DMS79 treated with DMSO at 0.1 percent for 48 hours (cell line): ENCODE measurements around the gene RPL26.

Source experiments
- DNase-seq: peaks from one replicate; lab custom pipeline; 2025; lab: John Stamatoyannopoulos, UW

The RPL26 gene

DNA sequence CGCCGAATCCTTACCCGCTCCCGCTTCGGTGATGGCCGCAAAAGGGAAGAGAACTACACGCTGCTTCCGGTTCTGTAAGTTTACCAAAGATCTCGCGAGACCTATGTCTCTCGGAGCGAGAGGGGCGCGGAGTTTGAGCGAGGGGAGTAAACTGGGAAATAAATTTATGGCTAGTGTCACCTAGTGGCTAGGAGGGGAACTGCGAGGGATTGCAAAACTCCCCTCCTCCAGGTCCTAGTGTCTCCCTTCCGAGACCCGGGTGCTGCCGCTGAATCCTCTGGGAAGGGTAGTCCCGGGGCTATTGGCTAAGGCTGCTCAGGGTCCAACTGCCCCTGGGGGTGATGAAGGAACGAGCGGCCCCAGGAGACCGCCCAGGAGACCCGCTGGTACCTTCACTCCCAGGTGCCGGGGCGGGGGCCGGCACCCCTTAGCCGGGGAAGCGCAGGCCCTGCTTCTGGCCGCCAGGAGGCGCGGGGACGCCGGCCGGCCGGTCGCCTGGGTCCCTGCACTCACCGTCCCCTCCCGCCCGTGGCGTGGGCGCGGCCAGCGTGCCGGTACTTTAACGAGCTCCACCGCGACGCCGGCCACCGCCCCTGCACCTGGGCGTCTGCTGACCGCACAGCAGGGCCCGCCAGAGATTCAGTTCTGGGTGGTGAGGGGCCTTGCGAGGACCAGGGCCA, at the start of gene RPL26:
Gene RPL26 (minus strand): TSS at position 51 of the 680 bp plus-strand sequence. CDS start 883 bp downstream, outside the sequence.
- DNase-seq = peak; percentile 86

DNA sequence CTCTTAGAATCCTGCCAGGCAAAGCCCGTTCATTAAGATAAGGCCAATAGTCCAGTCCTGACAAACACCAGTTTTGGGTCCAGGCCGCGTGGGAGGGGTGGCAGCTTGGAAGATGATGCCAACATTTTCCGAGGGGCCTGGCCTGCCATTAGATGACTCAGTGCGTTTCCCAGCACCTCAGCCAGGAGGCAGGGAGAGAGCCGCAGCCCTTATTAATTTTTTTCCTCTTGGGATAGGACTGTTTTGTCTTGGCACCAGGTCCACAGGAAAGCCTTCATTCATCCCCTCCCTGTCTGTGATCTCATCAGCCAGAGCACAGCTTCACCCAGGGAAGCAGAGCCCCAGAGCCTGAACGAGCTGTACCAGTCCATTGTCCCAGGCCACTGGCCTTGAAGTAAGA, 48.0 kb upstream of the RPL26 start:
- no peak for DNase-seq

DNA sequence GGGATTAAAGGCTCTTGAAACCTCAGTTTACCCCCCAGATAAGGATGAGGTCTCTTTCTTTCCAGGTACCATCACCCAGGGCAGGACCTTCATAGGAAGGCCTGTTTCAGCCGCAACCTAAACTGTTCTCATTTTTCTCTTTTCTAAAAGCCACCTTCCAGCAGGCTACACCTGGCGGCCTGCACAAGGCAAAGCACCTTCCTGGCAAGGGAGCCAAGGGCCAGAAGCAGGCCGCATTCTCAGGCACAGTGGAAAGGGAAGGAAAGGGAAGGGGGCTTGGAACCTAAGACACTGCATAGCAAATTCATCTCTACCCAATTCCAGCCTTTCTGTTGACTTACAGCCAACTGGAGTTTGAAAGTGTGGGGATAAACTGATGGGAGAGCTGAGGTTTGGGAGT, 43.8 kb upstream of the RPL26 start:
- DNase-seq = no peak

DNA sequence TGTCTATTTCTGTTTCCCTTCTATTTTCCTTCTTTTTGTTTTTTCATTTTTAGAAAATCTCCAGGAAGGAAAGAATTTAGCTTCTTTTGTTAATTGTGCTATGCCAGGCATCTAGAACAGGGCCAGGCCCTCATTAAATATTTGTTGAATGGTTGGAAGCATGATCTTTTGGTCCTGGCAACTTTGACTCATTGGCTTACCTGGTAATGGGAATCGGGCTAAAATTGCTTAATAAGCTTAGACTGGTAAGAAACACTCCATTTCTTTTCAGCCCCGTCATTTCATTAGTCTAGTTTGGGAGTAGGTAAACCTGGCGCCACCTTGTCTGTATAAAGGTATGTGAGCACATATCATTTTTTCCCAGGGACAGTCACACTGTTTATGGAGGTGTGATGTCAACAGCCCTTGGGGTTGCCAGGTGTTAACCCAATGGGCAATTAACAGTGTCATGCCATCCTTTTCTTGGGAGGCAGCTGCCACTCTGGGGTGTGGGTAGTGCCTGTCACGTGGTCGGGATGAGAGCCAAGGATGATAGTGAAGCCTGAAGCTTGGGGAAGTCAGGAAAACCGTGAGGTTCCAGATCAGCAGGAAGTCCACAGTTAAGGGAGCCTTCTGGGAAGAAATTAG, 43.2 kb upstream of the RPL26 start:
- no peak for DNase-seq

DNA sequence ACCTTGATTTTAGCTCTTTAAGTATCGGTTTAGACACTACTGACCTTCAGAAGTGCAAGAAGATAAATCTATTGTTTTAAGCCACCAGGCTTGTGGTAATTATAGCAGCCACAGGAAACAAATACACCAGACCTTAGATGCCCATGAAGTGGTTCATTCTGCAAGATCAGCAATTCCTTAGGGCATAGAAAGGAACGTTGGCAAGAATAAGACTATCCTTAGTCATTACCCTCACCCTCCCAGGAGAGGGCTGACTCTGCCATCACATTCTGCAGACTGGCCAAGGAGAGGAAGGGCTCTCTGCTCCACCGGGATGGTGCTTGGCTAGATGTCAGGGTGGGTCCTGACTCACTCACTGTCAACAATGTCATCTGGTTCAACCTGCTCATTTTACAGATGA, 38.6 kb upstream of the RPL26 start:
- no peak for DNase-seq

DNA sequence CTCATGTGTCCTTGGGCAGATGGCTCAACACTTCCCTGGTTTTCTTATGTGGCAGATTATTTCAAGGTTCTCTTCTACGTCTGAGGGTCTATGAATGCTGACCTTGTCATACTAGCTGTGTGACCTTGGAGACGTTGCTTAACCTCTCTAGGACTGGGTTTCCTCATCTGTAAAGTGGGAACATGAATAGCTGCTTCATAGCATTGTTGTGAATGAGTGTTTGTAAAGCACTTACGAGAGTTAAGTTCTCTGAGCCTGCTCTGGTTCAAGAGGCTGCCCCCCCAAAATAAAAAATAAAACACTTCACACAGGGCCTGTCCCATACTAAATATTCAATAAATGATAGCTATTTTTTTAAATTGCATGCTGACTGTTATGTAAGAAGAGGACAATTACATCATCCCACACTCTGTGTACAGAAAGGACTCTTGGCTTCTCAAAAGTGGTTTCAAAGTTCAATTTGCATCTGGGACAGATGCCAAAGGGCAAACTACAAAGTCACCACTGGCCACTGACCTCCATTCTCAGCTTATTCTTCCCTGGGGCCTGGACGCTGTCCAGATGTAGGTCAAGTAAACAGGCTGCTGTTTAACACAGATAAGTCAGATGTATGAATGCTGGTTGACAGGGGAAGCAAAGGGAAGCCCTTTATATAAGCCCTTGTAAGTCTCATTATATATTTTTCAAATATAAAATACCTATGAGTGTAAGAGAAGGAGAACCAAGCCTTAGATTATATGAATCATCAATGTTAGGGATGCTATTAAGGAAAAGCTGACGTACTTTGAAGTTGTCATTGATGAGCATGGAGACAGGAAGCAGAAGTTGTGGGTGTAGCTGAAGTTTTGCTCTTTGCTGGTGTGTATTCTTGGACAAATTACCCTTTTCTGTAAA, 37.3 kb upstream of the RPL26 start:
- no peak for DNase-seq

DNA sequence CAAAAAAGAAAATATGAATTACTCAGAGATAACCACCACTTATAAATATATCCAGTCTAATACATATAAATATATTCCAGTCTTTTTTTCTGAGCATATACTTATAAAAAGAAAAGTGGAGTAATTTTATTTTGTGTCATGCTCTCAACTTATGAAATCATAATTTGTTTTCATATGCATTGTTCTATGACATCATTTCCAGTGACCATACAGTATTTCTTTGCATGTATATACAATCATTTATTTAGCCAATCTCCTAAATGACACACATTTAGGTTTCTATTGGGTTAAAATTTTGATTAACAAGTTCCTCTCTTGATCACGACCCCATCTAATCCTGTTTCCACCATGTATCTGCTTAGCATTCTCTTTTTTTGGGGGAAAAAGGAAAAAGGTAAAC, 36.3 kb upstream of the RPL26 start:
- no peak for DNase-seq

DNA sequence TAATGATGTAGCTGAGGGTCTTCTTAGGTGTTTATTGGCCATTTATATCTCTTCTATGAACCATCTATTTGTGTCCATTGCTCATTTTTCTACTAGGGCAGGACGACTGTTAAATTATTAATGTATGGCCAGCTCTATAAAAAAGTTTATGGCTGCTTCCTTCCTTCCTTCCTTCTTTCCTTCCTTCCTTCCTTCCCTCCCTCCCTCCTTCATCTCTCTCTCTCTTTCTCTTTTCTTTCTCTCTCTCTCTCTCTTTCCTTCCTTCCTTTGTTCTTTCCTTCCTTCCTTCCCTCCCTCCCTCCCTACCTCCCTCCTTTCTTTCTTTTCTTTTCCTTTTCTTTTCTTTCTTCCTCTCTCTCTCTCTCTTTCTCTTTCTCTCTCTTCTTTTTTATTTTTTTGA, 35.5 kb upstream of the RPL26 start:
- DNase-seq = no peak

DNA sequence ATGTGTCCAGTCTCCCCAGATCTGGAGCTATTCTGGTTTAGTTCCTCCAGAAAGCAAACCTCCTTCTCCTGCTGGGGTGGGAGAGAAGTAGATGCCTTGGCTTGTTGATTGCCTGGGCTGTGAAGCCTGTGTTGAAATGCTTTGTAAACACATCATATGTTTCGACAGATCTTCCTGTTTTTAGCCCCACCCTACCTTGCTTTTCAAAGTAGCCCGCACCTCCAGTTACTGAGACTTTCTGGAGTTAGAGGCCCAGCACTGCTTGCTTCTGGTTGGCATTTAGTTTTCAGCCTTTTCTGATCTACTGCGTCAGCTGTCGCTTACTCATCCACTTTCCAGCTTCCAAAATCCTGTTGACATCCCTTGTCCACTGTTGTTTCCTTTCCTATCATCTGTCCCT, 34.8 kb upstream of the RPL26 start:
- no peak for DNase-seq

DNA sequence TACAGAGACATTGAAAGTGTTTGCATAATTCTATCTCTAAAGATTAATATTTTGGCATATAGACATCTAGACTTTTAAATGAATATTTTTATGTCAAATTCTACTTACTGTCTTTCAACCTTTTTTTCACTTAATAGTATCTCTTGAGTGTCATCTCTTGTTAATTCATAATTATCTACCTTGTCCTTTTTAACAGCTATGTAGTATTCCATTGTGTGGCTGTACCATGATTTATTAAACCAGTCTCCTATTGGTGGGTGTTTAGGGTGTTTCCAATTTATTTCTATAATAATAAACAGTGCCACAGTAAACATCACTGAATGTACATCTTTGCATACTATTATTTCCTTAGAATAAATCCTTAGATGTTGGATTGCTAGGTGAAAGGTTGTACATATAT, 30.9 kb upstream of the RPL26 start:
- no peak for DNase-seq

DNA sequence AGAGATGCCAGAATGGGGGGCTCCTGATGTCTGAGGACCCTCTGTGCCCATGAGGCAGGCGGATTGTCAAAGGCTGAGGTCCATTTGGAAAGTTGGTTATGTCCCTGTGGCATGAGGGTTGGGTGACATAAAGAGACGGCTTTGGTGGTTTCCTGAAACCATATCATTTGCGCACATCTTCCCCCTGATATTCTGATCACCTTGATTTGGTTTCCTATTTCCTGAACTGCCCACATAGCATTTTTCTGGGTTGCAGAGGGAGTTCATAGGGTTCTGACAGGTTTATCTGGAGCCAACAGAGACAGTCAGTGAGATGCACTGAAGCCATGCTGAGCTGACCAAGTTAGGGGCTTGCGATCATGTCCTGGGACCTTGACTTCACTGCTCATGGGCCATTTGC, 30.3 kb upstream of the RPL26 start:
- DNase-seq = no peak

DNA sequence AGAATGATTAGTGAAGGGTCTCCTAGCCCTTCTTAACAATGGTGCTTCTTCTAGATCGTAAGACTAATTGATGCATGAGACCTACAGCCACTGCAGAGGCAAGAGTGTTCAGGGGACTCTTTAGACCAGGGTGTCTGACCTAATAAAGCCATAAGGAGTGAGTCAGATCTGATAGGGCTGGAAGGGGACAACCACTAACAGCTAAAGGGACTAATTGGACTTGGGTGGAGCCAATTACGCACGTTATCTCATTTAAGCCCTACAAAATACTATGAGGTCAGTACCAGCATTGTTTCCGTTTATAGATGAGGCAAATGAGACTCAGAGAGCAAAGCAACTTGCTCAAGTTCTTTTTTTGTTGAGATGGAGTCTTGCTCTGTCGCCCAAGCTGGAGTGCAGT, 29.1 kb upstream of the RPL26 start:
- DNase-seq = no peak

DNA sequence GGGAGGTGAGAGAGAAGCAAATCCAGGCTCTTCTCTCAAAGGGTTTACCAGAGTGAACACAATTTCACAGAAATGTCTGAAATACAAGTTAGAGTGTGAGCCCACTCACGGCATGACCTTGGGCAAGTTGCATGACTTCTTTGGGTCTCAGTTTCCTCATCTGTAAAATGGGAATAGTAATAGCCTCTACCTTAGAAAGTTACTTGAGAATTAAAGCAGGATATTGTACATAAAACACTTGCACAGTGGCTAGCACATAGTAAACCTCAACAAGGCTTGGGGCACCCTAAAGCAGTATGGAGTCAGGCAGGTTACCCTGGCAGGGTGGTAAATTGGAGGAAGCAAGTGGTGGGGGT, 27.9 kb upstream of the RPL26 start:
- DNase-seq = no peak

DNA sequence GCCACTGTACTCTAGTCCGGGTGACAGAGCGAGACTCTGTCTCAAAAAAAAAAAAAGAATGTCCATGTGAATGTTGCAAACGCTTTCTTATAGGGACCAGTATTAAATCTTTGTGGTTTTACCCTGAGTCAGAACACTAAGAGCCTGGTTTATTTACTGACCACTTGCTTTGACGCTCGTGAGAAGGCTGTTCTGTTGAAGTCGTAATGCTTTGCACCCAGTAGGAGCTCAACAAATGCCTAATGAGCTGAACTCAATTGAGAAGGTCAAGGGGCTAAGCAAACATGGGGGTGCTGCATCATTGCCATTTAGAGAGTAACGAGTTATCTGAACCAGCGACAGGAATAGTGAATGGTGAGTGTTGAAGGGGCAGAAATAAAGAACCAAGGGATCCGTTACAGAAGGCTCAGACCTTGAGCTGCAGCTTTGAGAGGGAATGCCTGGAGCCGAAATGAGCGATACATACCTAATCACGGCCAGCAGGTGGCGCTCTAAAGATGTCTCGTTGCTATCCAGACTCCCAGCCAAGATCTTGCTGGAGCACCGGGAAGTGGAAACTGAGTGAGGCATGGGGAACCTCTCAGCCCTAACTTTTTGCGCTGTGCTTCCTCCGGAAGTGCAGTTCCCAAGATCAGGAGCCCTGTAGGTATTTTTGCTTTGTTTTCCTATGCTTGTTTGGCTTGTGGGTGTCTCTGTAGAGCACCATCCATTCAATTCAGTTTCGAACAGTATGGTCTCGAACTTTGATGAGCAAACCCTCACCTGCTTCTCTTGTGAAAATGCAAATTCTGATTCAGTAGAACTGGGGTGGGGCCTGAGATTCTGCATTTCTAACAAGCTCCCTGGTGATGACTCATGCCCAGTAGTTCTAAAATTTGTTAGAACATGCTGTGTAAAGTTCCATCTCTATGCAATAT, 27.2 kb upstream of the RPL26 start:
- DNase-seq = peak; percentile 62

DNA sequence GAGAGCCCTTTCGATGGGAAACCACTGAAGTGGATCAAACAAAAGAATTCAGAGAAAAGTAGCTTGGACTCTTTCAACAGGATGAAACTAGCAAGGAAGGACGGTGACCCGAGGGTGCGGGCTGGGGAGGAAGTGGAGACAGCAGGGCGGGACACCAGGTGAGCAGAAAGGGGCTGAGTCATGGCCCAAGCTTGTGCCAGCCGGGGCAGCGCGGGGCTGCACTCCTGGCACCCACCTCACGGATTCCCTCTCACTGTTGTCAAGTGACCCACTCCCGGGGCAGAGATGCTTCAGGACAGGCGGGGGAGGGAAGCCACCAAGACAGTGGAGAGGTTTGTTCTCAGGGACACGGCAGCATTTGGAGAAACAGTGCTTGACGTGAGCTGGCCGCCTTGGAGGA, 25.4 kb upstream of the RPL26 start:
- no peak for DNase-seq

DNA sequence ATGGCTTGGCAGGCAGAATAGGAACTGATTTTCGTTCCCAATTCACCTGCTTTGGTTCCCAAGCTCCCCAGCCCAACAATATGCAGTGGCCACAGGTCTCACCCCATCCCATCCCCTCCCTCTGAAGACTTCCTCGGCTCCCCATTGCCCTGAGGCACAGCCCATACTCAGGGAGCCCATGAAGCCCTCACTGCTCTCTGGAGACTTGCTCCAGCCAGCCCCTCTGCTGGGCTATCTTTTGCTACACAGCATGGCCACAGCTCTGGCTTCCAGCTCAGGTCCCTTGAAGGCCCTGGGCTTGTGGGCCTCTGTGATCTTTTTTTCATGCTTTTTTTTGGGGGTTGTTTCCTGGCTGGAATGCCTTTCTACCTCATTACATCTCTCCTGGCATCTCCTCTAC, 23.2 kb upstream of the RPL26 start:
- no peak for DNase-seq

DNA sequence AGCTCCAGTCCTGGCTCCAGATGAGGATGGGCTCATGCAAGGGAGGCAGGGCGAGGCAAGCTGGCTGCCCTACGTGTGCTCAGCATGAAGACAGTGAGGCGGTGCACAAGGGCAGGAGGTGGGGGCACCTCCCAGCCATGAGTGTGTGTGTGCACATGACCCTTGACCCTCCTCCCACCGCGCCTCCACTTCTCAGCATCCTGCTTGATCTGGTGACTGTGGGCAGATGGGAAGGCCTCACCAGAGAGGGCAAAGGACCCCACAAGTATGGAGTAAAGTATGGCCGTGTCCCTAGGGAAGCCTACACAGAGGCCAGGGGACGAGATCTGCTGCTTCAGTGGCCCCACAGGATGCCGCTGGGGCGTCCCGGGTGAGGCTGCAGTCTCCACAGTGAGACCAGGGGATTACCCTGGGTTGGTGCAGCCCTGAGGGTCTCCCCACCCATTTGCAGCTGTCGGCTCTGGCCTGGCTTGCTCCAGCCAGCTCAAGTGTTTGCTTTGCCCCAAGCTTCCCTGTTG, 22.6 kb upstream of the RPL26 start:
- DNase-seq = no peak

DNA sequence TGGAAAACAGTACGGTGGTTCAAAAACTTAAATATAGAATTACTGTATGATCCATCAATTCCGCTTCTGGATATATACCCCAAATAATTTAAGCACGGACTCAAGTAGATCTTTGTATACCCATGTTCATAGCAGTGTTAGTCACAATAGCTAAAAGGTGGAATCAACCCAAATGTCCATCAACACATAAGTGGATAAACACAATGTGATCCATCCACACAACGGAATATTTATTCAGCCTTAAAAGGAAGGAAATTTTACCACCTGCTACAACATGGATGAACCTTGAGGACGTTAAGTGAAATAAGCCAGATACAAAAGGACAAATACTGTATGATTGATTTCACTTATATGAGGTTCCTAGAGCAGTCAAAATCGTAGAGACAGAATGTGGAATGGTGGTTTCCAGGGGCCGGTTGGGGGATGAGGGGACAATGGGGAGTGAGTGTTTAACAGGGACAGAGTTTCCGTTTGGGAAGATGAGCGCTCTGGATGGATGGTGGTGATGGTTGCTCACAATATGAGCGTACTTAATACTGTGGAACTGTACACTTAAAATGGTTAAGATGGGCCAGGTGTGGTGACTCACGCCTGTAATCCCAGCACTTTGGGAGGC, 20.0 kb upstream of the RPL26 start:
- DNase-seq = no peak

DNA sequence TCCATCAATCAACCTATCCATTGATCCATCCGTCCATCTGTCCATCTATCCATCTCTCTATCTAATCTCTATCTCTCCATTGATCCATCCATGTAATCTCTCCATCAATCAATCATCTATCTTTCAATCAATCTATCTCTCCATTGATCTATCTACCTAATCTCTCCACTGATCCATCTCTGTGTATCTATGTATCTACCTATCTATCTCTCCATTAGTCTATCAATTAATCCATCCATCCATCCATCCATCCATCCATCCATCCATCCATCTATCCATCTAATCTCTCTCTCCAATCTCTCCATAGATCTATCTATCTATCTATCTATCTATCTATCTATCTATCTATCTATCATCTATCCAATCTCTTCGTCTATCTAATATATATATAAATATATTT, 18.1 kb upstream of the RPL26 start:
- DNase-seq = no peak

DNA sequence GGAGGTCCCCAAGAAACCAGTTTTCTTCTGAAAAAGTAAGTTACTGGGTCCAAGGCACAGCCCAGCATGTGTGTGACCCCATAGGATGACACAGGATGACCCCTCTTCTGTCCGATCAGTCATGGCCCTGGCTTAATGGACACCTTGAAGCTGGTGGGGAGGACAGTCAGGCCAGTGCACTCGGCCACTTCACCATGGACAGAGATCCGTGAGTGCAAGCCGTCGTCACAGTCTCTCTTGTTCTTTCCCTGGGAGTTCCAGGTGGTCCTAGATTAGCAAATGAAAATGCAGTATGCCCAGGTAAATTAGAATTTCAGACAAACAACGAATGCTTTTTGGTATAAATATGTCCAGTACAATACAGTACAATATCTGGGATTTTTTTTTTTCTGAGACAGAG, 16.0 kb upstream of the RPL26 start:
- DNase-seq = no peak

DNA sequence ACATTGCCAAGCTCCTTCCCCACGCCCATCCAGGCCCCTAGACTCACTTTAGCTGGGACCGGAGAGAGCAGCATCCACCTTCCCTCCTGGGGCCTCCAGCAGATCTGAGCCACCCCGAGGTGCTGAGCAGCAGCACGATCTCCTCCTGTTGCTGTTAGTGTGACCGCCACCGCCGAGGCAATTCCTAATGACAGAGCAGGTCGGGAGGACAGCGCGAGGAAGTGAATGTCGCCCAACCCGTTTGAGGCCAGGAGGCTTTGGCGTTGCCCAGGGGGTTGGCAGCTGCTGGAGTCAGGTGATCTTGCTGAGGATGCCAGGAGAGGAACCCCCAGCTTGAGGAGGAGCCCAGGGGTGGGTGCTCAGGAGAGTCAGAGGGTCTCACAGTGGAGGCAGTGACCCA, 14.6 kb upstream of the RPL26 start, which contains the start of gene RNF222:
Gene RNF222 (minus strand): TSS at position 192 of the 400 bp plus-strand sequence. CDS start 4,366 bp downstream, outside the sequence.
- no peak for DNase-seq
